RWPE1 (cell line): Measurements from ENCODE around the gene ACAD10.

Experiments used
- CTCF ChIA-PET: fragments of 350-600 bp; sonication (Branson Sonifier 250); formaldehyde crosslinking; extraction: SDS; loops from one replicate; lab custom pipeline; 2021; lab: Yijun Ruan, JAX
- POLR2A ChIA-PET: fragments of 400-600 bp; formaldehyde crosslinking; extraction: SDS; loops from one replicate; lab custom pipeline; 2020; ENCODE audit warnings: antibody characterized with exemption; ENCODE audit not compliant: low non-redundant PET; lab: Yijun Ruan, JAX
- DNase-seq: peaks from one replicate; pipeline ENCODE4 v3.0.0; 2012; ENCODE audit warnings: low spot score
- H3K27ac ChIP-seq: fragments of 450-650 bp; 2 replicates; pipeline ENCODE4 v1.5.1; 2017
- CTCF ChIP-seq: fragments of 450-650 bp; conservative IDR thresholded peaks from 2 replicates; pipeline ENCODE4 v1.5.1; 2017; ENCODE audit warnings: low read depth, mild to moderate bottlenecking

The ACAD10 gene

DNA sequence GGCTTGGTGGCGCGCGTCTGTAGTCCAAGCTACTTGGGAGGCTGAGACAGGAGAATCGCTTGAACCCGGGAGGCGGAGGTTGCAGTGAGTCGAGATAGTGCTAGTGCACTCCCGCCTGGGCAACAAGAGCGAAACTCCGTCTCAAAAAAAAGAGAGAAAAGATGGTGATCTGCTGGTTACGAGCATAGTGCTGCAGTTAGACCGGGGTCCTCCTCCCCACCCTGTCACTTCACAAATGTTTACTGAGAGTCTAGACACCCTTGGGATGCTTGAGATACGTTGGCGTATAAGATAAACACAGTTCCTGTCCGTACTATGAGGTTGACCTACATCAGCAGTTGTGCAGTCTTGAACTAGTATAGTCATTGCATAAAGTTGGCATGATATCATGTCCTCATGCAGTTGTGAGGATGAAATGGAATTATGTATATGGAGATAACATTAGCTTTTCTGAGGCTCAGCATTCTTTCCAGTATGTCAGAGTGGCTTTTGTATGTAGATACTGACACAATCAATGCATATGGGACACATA lies 787 bp downstream of the ACAD10 start:
- ChIA-PET CTCF (interaction anchor here (0.6 to 0.7 kb wide), 2 partner anchors 215 to 296 kb away, joined by 3 to 5 read pairs; no protein-coding TSS in a partner anchor), POLR2A (interaction anchor here (1.9 kb wide), 1 partner anchor 126 kb away, joined by 6 read pairs; no protein-coding TSS in a partner anchor)
- no peak for DNase-seq
- no peak for TF ChIP-seq CTCF
- H3K27ac ChIP-seq, result peak overlapping the region; percentile 82

DNA sequence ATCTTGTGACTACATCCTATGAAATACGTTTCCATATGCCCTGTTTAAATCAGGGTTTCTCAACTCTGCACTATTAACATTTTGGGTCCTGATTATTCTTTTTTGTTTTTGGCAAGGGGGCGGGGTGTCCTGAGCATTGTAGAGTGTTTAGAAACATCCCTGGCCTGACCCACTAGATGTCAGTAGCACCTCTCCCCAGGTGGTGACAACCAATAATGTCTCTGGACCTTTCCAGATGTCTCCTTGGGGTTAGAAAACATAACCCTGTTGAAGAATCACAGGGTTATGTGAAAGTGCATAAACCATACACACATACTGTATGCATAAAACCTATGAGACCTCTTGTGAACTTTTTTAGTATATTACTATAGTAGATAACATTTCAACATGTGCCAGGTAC lies 1.4 kb downstream of the ACAD10 start:
- CTCF ChIA-PET, result no interaction called here
- no peak overlapping the region for H3K27ac ChIP-seq
- DNase-seq, result peak; percentile 31
- 0 out of 2 replicates have a peak, but pooled peaks have one; percentile 23 for TF ChIP-seq CTCF
- POLR2A ChIA-PET, result no interaction called here

- no peak for DNase-seq
- TF ChIP-seq CTCF, result no peak
- CTCF ChIA-PET, result no interaction called here
- no peak overlapping the region; the same call in 1 of the 2 replicates for H3K27ac ChIP-seq
- POLR2A ChIA-PET, result interaction anchor here (0.7 kb wide), 1 partner anchor 304 kb away, joined by 3 read pairs; no protein-coding TSS in a partner anchor
Observed at GRCh38 chr12:111687952-111688351, 2.1 kb downstream of the ACAD10 start.

DNA sequence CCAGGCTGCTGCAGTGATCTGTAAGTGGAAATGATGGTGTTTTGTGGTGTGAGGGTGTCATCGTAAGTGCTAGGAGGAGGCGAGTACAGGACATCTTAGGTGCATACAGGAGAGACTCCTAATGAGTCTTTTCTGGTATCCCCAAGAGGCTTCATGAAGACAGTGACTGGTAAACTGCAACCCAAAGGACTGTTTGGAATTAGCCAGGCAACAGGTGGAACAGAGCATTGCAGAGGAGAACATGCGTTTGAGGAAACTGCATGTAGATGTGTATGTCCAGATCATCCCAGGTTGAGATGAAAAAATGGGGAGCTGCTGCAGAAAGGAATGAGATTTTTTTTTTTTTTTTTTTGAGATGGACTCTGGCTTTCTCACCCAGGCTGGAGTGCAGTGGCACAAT lies 5.4 kb downstream of the ACAD10 start:
- no peak for TF ChIP-seq CTCF
- H3K27ac ChIP-seq, result no peak overlapping the region
- POLR2A ChIA-PET, result no interaction called here
- DNase-seq, result no peak
- CTCF ChIA-PET, result interaction anchor here (0.6 kb wide), 2 partner anchors 22 to 288 kb away, joined by 3 read pairs; no protein-coding TSS in a partner anchor

DNA sequence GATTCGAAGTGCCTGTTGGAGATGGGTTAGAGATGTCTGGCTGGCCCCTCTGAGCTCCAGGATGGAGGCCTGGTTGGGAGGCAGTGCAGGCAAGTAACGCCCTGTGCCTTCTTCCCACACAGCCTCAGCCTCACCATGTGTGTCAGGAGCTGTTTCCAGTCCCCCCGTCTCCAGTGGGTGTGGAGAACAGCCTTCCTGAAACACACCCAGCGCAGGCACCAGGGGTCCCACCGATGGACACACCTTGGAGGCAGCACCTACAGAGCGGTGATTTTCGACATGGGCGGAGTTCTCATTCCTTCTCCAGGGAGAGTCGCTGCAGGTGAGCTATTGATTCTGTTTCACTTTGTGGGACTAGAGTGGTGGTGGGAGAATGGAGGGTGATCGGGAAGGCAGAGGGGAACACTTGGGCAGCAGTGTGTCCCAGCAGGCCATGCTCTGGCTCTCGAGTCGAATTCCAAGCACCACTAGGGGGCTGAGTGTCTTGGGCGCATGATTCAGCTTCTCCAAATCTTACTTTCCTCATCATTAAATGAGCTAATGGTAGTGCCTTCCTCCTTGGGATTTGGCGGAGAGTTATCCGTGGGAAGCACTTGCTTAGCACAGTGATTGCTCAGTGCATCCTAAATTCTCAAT lies 6.8 kb downstream of the ACAD10 start:
- ChIA-PET CTCF (interaction anchor here (0.5 to 0.7 kb wide), 4 partner anchors 20 to 1844 kb away, joined by 3 to 5 read pairs (median 4); no protein-coding TSS in a partner anchor), POLR2A (no interaction called here)
- no peak for TF ChIP-seq CTCF
- no peak overlapping the region for H3K27ac ChIP-seq
- no peak for DNase-seq

GRCh38 chr12:111693818-111694217 lies 8.0 kb downstream of the ACAD10 start:
- no peak overlapping the region for H3K27ac ChIP-seq
- no peak for TF ChIP-seq CTCF
- ChIA-PET POLR2A (no interaction called here), CTCF (interaction anchor here (0.7 kb wide), 1 partner anchor 1079 kb away, joined by 3 read pairs; no protein-coding TSS in a partner anchor)
- no peak for DNase-seq
